Left lobe of liver (tissue), 2 donors: Measurements from ENCODE around the gene PRMT1. TPM values are rescaled to one million over a fixed set of nuclear protein-coding genes. Genes with fewer than 3 reads are reported as not detected.
"Not testable (repeated sequence)": the region's sequence is repeated elsewhere in the genome, so short reads cannot be mapped to it uniquely, and the experiment has no call there.

Experiments
- ATAC-seq: fragments of 200-7000 bp; cut with Tn5 transposase; one replicate; pipeline ENCODE4 v1.9.1; 2020; ENCODE audit warnings: mild to moderate bottlenecking, moderate library complexity
- DNase-seq: peaks from one replicate; pipeline ENCODE4 v3.0.0-alpha.2; 2020; ENCODE audit warnings: low spot score
- total RNA-seq: library from RNA; stranded (reverse); gene quantifications from one replicate; pipeline ENCODE4 v1.2.1, GENCODE V29; 2021
- donor health status: DM: no; HTN: no; CAD: no; lungs with moderate emphysema.
- donor health status: DM: no; HTN: yes; CAD: no.

PRMT1 gene
- 28.7 TPM for total RNA-seq

DNA sequence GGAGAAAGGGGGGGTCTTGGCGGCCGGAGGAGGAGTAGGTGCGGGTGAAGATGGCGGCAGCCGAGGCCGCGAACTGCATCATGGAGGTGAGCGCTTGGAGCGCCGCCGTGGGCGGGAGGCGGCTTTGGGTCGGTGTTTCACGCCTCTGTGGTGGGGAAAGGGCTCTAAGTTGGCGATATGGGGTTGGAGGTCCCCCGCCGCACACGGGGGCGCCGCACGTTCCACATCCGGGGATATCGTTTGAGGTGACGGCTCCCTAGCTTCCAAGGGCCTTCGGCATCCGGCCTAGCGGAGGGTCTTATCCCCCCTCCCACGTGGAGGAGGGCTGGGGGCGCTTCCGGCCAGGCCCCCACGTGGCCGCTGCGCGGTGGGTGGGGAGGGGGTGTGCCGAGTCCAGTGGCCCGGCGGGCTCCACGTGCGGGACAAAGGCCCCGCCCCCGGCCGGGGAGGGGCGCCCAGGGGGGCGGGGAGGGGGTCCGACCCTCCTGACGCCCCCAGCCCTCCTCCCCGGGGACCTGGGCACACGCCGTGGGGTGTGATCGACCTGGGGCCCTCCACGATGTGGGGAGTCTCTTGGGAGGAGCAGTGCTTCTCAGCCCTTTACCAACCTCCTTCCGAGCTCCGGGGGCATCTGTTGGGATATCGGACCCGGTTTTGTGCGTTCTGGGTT, at the start of gene PRMT1:
Gene PRMT1, plus strand, starts transcription at position 41 of the 670 bp plus-strand sequence. Its CDS starts 10 bp downstream, at position 51.
- DNase-seq (peak; percentile 71), ATAC-seq (peak; percentile 29)

DNA sequence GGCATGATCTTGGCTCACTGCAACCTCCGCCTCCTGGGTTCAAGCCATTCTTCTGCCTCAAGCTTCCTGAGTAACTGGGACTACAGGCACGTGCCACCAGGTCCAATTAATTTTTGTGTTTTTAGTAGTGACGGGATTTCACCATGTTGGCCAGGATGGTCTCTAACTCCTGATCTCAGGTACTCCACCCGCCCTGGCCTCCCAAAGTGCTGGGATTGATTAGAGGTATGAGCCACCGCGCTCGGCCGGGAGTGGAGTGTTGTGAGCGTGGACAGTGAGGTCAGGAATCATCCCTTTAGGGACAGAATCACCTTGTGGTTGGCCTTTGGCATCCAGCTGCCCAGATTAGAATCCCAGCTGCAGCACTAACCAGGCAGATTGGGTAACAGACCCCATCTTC, 47.4 kb upstream of the PRMT1 start:
- DNase-seq (no peak), ATAC-seq (no peak)

- ATAC-seq (peak; percentile 46), DNase-seq (no peak)
These were observed 46.0 kb upstream of the PRMT1 start for GRCh38 chr19:49631014-49631588.

DNA sequence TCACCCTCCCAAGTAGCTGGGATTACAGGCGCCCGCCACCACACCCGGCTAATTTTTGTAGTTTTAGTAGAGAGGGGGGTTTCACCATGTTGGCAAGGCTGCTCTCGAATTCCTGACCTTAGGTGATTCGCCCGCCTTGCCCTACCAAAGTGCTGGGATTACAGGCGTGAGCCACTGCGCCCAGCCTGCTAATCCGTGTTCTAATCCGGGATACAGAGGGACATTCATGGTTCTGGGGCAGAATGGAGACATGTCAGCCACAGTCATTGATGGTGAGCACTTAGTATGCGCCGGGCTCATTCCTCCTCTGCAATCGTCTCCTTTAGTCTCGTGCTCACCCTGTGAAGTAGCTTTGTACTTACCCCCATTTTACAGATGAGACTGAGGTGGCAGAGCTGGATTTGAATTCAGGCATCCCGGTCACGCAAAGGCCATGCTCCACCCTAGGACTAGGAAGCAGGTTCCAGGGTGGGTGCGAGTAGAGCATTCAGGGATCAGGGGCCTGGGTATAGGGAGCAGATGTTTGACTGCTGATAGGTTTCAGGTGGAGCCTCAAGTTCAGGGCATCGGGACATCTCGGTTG, 45.4 kb upstream of the PRMT1 start:
- ATAC-seq (no peak), DNase-seq (no peak)

DNA sequence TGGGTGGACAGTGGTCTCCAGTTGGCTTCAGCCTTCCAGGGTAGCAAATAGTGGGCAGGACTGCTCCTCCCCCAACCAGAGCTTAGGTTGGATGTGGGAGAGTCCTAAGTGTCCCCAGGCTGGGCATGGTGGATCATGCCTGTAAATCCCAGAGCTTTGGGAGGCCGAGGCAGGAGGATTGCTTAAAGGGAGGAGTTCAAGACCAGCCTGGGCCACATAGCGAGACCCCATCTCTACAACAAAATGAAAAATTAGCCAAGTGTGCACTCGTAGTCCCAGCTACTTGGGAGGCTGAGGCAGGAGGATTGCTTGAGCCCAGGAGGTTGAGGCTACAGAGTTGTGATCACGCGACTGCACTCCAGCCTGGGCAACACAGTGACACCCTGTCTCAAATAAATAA, 44.5 kb upstream of the PRMT1 start:
- no peak for DNase-seq

GRCh38 chr19:49633273-49633672, 43.8 kb upstream of the PRMT1 start:
- DNase-seq, ATAC-seq: not testable (repeated sequence)

More for the DNA sequence above, 44.5 kb upstream of the PRMT1 start:
- no peak for ATAC-seq

GRCh38 chr19:49635530-49636232, 41.4 kb upstream of the PRMT1 start:
- DNase-seq (no peak), ATAC-seq (no peak)

DNA sequence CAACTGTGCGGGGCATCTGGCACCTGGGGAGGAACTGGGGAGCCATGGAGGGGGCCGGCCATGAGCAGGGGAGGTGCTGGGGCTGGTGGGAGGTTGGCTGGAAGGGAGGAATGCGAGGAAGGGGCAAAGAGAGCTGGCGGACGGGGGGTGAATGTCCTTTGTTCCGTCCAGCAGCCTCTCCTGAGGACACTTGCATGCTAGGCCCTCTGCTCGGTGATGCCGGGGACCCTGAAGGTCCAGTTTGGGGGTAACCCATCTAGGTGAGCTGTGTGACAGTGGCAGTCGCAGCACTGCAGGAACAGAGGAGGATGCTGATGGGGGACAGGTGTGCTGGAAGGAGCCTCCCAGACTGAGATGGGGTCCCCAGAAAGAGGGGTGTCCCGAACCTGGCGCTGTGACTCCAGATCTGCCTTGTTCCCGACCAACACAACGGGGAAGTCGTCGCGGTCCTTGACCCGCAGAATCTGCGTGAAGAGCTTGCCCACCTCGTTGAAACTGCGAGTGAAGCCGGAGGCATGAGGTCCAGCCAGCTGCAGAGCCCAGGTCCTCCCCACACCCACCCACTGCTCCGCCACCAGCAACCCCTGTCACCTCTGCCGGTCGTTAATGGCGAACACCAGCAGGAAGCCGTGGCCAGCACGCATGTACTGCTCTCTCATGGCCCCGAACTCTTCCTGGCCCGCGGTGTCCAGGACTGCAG, 40.7 kb upstream of the PRMT1 start:
- ATAC-seq (no peak), DNase-seq (no peak)

GRCh38 chr19:49637821-49638738, 39.0 kb upstream of the PRMT1 start:
- no peak for ATAC-seq
- DNase-seq: peak; percentile 65

DNA sequence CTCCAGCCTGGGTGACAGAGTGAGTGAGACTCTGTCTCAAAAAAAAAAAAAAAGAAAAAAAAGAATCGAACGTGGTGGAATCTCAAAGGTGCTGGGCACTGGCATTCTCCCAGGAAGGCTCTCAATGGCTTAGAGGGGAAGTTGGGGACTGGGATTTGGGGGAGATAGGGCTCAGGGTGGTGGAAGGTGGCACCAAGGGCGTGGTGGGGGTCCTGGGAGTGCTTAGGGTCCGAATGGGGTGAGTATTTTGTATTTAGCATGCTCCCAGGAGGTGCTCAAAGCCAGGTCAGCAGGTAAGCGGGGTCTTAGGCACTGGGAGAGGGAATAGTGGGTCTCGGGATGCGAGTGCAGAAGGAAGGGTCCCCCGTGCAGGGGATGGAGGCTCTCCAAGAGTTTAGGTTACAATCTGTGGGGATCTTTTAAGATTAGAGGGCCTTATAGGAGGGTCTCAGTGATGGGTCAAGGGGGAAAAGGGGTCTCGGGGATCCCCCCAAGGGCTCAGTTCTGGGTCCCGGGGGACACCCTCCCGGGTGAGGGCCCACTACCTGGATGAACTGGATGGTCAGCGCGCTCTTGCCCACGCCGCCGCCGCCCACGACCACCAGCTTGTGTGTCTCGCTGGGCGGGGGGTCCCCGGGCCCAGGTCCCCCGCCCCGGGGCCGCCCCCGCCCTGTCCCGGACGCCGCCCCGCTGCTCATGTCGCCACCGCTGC, 37.5 kb upstream of the PRMT1 start:
- ATAC-seq: no peak
- DNase-seq: no peak

DNA sequence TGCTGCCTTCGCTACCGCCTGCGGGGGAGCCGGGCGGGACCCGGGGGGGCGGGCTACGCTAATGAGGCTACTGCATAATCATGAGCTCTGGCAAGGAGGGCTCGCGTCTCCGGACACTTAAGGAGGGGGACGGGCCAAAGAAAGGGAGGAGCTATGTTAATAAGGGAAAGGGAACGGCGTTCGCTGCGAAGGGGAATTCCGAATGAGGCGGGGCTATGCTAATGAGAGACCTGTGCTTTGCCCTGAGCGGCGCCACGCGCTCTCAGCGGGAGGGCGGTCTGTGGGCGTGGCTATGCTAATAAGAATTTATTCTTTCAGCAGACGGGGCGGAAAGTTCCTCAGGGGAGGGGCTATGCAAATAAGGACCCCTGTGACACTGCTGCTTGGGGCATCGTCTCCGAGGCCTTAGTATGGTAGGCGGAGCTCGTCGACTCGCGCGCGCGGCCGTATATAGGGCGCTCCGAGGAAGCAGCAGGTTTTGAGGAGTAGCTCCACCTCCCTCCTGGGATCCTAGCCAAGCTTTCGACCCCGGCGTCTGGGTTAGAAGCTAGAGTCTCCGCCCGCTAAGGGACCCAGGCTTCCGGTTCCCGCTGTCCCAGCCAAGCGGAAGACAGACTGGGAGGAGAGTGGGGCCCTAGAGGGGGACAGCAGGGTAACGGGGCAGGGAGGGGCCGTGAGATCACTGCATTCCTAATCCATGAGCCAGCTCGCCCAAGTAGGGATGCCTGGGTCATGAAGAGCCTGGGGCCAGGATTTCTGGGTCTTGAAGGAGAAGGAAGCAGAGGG, 36.8 kb upstream of the PRMT1 start, which contains the start of gene RRAS:
Gene RRAS, minus strand, starts transcription at position 31 of the 786 bp plus-strand sequence. CDS start 45 bp downstream, outside the sequence.
- peak; percentile 71 for ATAC-seq

DNA sequence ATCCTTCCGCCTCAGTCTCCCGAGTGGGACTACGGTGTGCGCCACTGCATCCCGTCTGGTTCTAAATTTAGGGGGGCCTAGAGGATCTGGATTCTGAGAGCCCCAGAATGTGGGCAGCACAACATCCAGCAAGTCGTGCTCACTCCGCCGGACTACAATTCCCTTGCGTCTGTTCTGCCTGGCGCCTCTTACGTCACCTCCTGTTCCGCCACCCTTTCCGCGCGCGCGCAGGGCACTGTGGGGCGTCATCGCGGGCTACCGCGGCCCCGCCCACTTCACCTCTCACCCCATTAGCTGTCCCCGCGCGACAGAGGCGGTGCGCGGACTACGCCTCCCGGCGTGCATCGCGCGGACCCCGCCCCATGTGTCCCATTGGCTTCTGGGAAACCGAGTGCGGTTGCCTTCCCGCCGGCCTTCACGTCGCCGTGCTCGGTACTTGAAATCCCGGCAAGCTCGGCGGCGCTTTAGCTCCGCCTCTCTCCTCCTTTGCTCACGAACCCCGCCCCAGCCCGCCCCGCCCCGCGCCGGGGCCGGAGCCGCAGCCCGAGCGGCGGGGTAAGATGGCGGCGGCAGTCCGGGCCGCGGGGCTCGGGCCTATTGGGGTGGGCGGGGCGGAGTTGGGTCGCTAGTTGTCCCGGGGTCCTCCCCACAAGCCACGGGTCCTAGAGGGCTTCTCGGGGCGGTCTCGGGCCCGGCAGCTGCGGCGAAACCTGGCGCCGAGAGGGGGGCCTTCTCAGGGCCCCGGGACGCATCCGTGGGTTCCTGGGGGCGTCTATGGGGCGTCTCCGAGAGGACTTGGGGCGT, 35.2 kb upstream of the PRMT1 start, which contains the start of gene SCAF1:
Gene SCAF1, plus strand, starts transcription at position 522 of the 804 bp plus-strand sequence. CDS start 2,818 bp downstream, outside the sequence.
- ATAC-seq: peak; percentile 80

More for the DNA sequence above, 36.8 kb upstream of the PRMT1 start, which contains the start of gene RRAS:
- DNase-seq: peak; percentile 100

DNA sequence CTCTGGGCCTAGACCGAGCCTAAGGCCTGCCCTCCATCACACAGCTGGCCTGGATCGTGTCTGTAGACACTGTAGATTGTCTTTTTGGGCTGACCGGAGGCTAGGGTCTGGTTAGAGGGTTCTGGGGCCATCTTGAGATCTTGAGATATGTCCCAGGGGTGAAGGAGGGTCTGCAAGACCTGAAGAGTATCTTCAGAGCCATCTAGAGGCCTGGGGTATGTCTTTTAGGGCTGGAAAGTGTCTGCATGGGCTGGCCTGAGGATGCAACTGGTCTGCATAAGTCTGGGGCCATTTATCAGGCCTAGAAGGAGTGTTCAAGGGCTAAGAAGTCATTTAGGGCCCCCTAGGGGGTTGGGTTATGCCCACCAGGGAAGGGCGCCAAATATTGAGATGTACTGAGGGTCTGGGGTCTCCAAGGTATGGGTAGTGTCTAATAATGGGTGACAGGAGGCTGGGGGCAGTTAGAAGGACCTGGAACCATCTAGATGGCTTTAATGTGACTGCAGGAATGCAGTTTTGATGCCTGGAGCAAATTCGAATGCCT, 34.5 kb upstream of the PRMT1 start:
- DNase-seq (no peak), ATAC-seq (no peak)

More for the DNA sequence above, 35.2 kb upstream of the PRMT1 start, which contains the start of gene SCAF1:
- peak; percentile 100 for DNase-seq

- no peak for ATAC-seq
- DNase-seq: no peak
These were observed 33.6 kb upstream of the PRMT1 start for GRCh38 chr19:49643466-49643865.

DNA sequence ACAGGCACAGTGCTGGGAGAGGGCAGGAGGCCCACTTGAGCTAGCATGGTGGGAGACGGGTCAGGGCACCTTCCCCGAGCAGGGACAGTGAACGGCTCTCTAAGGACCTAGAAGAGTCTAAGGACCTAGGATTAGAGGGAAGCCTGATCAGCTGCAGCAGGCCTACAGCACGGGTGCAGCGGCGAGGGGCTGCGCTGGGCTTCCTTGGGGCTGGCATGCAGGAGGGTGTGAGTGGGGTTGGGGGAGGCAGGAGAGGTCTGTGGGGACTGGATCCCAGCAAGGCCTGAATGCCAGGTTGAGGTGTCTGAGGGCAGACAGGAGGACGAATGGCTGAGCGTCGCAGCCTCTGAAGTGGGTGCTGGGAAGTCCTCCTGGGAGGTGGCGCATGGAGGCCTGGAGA, 31.5 kb upstream of the PRMT1 start:
- DNase-seq (no peak), ATAC-seq (no peak)

DNA sequence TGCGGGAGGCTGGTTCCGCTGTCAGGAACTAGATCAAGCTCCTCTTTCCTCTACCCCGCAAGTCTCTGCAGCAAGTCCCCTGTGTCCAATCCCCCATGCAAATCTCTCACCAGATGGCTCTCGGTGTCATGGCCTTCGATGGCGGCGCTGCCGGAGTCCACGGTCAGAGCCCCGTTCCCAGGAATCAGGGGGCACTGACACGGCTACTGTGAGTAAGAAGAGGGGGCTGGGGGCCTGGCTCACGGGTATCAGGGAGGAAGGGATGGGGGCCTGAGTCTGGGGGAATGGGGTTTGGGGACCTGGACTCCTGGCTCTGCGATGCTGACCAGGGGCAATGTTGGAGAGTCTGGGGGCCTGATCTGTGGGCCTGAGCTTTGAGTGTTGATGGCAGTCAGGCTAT, 31.1 kb upstream of the PRMT1 start:
- DNase-seq: no peak
- no peak for ATAC-seq

- no peak for DNase-seq
- ATAC-seq: no peak
These were observed 30.5 kb upstream of the PRMT1 start for GRCh38 chr19:49646586-49646985.
